SK-N-SH treated with all-trans-retinoic acid at 6 μM for 48 hours (cell line): ENCODE results near the gene MYO9A.

Experiments
- CREB5 ChIP-seq: fragments of 250-450 bp; sonication (Bioruptor Pico); IDR thresholded peaks from 2 replicates; pipeline ENCODE4 v1.5.1; 2020; ENCODE audit warnings: low read depth, mild to moderate bottlenecking, moderate library complexity
- ISL1 ChIP-seq: fragments of 250-450 bp; sonication (Bioruptor Pico); IDR thresholded peaks from 2 replicates; pipeline ENCODE4 v2.1.2; 2022; ENCODE audit warnings: mild to moderate bottlenecking, moderate library complexity
- OSR1 ChIP-seq: fragments of 250-450 bp; sonication (Bioruptor Pico); IDR thresholded peaks from 2 replicates; pipeline ENCODE4 v1.8.0; 2022; ENCODE audit warnings: moderate library complexity, mild to moderate bottlenecking, inconsistent platforms

GRCh38 chr15:72116731-72117485 is 1.0 kb downstream of the MYO9A start:
- TF ChIP-seq ISL1 (CRISPR knock-in tag) (no peak), OSR1 (no peak), CREB5 (CRISPR knock-in tag) (no peak)
